CMK (cell line): ENCODE measurements around the gene POLR1D.

ENCODE experiments used
- DNase-seq: peaks from one replicate; pipeline ENCODE4 v3.0.0-alpha.2; 2010; ENCODE audit warnings: low read depth

The POLR1D gene, protein sequence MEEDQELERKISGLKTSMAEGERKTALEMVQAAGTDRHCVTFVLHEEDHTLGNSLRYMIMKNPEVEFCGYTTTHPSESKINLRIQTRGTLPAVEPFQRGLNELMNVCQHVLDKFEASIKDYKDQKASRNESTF

DNA sequence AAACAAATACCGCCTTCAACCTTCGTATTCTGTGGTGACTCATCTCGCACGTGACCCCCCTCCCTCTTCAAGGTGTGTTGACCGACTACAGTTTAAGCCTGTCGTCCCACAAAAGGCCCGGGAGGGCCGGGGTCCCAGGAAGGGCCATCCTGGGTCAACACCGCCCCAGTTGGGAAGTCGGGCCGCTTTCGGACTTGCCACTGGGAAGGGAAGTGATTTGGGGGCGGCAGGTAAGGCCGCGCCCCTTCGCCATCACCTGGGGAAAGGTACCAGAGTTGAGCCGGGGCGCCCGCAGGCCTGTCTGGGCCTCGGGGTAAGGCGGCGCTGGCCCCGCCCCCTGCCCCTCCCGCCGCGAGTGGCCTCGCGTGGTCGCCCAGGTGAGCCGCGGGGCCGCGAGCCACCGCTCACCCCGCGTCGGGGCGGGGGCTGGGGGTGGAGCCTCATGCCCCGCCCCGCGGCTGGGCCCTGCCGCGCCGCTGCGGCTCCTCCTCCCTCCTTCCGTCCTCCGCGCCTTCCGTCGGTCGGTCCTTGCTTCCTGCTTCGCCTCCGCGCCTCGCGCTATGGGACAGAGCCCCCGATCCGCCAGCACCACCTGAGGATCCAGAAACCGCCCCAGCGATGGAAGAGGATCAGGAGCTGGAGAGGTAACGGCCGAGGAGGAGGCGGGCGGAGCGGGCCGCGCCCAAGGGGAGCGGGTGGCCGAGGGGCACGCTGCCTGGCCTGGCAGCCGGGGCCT lies at the start of gene POLR1D:
Gene POLR1D (plus strand): TSS at position 527 of the 736 bp plus-strand sequence. CDS start 92 bp downstream, at position 619.
- DNase-seq = no peak

DNA sequence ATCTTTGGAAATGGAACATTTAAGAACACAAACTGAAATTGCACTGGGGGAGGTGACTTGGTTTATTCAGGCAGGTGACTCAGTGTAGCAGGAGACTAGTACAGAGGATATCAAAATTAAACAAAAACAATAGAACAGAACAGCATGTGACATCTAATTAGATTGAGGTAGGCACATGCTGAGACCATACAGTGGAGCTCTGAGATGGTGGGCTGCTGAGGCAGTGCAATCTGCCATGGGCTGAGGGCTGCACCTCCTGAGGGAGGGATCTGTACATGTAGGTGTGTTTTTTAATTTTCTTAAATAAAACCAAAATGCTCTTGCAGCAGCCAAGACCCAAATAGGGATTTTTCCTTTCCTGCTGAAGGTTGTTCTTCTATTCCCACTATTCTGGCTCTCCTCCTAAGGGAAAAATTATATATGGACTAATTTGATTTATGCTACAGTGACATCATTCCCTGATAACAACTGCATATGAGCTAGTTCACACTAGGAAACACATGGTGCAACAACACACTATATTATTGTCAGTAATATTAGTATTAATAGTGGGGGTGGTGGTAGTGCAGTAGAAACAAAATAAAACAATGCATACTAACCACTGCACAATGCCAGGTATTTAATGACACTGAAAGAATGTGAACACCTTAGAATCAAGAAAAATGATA lies 49.3 kb upstream of the POLR1D start:
- no peak for DNase-seq

DNA sequence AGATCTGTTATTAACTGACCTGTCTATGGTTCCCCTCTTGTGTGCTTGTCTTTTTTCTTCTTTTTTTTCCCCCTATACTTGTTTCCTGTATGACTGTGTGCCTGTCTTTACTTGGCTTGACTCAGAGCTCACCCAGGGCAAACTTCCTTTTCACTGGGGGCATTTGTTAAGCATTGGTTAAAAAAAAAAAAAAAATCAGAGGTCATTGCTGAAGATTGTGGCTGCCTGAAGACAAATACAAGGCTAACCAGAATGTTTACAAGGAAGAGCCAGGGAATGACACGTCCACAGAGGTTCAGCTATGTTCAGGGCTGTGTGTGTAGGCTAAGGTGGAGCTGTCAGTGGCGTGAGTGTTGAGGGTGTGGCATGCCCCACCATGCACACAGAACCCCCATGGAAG lies 48.4 kb upstream of the POLR1D start:
- no peak for DNase-seq

DNA sequence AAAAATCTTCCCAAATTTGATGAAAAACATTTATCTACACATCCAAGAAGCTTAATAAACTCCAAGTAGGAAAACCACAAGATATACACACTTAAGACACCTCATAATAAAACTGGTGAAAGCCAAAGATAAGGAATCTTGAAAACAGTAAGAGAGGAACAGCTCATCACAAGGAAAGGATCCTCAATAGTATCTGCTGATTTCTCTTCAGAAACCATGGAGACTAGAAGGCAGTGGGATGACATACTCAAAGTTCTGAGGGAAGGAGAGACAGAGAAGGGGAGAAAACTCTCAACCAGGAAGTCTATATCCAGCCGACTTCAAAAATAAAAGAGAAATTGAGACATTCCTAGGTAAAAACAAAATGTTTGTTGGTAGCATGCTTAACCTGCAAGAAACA lies 47.0 kb upstream of the POLR1D start:
- DNase-seq = no peak

DNA sequence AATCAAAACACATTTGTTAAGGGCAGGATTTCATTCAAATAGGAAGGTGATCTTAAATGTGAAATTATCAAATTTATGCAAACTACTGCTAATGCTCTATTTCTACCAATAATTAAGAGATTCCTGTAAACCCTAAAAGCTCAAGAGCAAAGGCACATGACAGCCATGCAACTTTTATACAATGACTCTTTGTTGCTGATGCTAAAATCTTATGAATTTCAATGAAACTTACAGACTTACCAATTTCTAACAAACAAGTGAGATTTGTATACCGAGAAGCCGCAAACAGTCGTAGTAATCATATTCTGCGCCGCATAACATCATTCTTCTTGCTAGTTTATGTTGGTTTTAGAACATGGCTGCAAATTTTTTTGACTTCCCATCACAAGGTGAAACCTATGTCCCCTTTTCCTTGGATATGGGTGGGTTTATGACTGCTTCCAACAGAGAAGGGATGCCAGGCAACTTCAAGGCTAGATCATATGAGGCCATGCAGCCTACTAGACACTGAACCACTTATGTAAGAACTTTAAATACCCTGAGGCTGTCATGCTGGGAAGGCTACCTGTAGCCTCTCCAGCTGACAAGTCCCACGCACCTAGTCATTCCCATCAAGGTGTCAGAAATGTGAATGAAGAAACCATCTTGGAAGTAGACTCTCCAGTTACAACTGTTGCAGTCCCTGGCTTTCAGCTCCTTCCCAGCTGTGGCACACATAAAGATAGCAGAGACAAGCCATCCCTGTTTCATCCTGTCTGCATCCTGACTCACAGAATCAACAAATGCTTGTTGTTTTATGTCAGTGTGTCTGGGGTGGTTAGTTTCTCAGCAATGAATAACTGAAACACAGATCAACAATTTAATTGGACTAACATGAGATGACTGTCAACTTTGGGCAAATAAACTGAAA lies 43.3 kb upstream of the POLR1D start:
- DNase-seq = no peak

DNA sequence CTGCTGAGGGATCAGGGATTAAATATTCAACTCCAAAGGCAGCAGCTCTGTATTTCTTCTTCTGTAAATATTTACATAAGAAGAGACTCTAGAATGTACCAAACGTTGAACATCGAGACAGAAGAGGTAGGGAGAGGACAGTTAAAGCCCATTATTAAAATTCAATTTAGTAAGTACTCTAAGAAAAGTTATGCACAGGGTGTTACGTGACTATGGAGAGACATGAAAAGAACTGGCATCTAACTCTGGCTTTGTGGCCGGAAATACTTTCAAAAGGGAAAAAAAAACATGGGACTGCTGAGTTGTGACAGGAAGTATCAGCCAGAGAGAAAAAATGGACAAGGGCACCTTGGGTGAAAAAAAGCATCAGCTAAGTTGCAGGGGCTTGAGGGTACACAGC lies 38.0 kb upstream of the POLR1D start:
- DNase-seq = no peak

DNA sequence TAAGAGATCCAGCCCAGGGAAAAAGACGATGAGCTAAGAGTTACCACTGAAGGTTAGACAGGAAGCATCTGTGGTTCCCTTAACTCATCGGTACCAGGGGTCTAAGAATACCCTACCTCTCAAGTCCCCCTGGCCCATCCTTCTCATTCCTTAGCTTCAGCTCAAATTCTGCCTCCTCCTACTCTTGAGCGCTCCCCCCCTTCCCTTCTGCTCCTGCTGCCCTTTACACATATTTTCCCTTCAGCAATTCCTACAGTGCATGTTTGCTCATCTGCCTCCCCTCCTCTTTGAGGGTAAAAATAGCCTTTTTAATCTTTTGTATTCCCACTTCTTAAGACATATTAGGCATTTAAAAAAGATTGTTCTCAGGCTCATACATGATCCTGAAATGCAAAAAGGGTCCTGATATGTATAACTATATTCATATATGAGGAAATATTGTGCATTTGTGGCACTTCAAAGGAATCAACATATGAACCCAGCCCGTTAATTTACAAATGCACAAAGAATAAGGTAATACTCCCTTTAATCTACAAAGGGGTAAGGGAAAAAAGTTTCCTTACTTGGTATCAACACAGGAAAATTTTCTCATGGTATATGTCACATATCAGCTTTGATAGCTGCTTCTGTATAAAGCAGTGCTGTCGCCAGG lies 34.5 kb upstream of the POLR1D start:
- DNase-seq = no peak

DNA sequence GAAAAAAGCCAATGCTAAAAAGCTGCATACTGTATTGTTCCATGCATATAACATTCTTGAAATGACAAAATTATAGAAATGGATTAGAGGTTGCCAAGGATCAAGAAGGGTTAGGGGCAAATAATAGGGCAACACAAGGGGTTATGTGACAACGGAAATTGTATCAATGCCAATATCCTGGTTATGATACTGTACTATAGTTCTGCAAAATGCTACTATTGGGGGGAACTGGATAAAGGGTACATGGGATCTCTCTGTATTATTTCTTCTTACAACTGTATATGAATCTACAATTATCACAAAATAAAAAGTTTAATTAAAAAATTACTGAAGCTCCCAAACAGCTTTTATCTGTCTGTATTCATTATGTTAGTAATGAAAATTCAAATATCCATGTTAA lies 33.3 kb upstream of the POLR1D start:
- DNase-seq = no peak

DNA sequence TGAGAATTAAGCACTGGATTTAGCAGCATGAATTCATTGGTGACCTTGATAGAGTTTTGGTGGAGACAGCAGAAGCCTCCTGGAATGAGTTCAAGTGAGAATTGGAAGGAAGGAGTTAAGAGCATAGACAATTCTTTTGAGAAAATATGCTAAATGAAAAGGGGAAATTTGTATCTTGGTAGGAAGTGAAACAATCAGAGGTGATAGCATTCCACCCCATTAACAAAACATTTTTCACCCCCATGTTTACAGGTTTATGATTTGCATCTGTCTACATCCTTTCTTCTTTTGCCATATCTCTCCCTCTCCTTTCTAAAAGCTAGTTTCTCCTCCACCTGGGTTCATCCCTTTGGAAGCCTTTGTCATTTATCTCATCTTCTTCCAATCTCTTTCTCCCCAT lies 28.8 kb upstream of the POLR1D start:
- no peak for DNase-seq

DNA sequence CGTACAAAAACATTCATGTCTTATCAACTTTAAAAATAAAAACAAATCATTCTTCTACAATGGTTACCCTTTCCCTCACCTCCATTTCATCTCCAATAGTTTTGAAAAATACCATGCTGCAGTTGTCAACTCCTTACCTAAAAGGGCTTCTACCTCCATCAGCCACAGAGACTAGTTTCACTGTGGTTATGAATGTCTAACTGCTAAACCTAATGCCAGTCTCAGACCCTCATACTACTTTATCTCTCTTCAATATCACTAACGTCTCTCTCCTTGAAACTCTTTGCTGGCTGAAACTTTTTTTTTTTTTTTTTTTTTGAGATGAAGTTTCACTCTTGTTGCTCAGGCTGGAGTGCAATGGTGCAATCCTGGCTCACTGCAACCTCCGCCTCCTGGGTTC lies 28.4 kb upstream of the POLR1D start:
- no peak for DNase-seq

DNA sequence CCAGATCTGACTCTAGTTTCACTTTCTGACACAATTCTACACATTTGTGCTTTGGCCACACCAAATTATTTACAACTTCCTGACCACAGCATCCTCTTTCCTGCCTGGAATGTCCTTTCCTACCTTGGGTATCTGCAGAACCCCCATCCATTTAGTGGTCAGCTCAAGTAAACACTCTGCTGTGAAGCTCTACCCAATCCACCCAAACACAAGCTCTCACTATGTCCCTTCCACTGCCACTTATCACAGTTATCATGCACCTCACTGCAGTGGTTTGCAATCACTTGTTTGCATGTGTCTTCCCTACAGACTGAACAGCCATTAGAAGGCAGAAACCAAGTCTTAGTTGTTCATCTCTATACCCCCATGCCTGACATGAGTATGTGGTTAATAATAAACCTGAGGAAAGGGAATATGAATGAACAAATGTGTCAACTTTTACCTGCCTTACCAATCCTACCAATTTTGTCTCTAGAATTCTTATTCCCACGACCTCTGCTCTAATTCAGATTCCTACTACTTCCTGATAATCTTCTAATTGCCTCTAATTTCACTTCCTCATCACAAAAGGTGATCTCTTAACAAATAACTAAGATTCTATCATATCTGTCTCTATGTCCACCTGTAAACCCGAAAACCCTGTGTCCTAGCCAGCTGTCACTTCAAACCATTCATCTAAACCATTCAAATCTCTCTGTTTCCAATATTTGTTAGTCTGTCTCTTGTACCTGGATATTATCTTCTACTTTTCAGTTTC lies 26.5 kb upstream of the POLR1D start:
- no peak for DNase-seq

DNA sequence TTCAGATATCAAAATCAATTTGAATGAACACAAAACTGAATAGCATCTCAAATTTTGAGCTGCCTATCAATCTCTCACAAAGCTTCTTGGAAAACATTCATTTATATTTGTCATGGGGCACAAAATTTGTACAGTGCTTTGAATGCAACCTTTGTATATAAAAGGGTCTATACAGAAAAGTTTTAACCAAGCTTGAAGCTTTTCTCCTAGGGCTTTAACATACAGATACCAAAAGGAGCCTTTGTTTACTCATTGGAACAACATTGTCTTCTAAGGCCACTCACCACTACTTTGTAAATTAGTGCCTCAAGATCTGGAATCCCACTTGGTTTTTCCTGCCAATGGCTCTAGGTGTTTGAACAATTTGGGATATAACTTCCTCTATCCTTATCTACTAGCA lies 22.6 kb upstream of the POLR1D start:
- no peak for DNase-seq

DNA sequence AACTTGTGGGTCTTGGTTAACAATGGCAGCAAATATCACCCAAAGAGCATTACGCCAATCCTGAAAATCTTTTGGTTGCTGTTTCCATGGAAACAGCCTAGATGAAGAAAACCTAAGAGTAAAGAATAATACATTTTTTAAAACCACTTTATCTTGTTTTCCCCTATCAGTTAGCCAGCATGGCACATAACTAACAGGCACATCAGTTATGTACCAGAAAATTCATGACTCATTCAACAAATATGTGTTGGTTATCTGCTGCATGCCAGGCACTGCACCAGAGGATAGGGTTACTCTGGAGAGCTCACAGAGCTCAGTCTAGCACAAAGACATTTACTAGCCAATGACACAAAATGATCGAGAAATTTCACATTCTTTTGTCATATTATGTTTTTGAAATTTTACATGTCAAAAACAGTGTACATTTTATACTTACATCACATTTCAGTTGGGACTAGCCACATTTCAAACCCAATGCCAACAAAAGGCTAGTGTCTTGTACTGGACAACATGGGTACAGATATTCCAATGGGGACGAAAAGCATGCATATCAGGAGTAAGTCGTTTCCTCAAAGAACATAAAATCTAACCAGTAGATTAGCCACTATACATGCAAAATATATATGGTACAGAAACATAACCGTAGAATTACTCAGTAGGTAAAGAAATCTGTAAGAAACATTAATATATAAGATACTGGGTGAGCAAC lies 21.7 kb upstream of the POLR1D start:
- no peak for DNase-seq

DNA sequence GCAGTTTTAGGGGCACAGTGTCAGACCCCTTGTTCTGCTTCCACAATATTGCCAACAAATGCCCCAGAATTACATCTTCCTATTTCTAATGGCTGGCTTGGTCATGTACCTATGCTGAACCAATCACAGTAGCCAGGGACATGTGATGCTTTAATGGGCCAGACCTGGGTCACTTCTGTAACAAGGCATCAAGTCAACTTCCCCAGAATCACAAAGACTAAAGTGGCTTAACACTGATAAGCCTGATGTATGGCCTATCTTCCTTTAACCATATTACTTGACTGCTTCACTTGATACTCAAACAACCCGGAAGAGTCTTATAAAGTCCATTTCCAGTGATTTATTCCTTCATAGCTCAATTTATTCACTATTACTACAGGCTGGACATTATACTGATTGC lies 21.0 kb upstream of the POLR1D start:
- DNase-seq = no peak

DNA sequence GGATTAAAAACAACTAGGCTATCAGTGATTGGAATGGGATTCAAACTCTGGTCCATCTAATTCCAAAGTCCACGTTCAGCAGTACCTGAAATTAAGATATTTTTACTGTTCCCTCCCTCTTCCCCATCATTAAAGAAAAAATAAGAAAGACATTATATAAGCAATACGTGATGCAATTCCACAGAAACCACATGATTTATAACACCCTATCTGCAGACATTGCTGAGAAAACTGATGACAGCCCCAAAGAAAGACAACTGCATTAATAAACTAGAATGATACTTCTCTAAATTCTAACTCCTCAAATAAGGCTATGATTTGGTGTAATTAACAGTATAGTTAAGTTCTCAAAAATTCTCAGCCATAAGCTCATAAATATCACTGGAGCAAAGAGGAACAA lies 20.5 kb upstream of the POLR1D start:
- no peak for DNase-seq

DNA sequence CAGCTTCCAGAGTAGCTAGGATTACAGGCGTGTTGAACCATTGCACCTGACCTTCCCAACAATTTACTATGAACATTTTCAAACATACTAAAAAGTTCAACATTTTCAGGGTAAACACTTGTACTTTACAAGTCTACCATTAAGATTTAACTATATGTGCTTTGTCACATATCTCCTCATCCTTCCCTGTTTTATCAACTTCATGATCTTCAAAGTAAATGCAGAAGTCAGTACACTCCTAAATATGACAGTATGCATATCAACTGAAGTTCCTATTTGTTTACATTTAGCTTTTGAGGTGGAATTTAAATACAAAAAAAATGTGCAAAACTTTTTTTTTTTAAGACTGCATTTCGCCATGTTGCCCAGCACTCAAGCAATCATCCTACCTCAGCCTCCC lies 19.9 kb upstream of the POLR1D start:
- DNase-seq = no peak

DNA sequence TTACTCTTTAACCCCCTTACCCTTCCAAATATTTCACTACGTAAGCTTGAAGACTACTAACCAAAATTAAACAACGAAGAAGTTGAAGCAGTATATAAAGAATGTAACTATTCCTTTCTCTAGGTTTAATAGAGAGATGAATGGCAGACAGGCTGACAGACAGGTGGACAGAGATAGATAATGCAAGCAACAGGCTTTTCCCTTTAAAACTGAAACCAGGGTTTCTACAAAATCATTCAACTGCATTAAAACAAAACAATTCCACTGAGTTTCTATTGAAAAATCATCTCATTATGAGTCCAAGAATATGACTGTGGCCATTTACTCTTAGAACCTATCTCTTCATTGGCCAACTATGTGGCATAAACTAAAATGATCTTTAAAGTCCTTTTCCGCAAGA lies 16.6 kb upstream of the POLR1D start:
- no peak for DNase-seq

DNA sequence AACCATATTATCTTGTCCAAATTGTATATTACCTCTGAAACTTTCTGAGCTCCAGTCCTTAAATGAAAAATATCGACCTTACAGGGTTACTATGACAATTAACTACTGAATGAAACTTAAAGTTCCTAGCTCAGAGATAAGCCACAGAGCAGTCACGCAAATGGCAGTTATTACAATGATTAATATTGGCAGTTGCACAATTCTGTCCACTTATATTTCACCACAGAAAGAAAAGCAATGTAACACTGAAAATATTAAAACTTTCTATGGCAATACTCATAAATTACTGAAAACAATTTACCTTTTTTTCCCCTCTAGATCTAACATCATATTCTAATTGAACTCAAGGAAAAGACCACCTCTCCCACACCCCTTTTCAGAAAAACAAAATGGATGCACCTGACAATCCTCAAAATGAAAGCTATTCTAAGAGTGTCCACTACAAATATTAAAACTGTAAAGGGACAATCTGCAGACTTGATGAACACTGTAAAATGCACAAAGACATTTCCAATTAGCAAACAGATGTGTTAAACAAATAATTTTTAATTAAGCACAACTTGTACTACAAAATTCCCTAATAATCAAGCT lies 16.0 kb upstream of the POLR1D start:
- no peak for DNase-seq

DNA sequence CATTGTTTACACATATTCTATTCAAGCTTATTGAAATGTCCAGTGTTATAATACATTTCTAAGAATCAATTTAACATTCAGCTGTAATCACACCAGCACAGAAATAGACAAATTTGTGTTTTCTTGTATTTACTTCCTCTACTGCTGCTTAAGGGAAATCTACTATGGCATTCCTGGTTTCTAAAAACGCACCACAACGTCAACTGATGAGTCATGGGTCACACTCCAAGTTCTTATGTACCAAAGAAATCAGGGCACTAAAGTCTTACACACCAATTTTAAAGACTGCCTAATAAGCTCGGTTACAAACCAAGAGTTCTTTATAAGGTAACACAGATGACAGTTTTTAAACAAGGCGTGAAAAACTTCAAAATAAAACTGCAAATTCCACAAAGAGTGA lies 14.6 kb upstream of the POLR1D start:
- DNase-seq = no peak

DNA sequence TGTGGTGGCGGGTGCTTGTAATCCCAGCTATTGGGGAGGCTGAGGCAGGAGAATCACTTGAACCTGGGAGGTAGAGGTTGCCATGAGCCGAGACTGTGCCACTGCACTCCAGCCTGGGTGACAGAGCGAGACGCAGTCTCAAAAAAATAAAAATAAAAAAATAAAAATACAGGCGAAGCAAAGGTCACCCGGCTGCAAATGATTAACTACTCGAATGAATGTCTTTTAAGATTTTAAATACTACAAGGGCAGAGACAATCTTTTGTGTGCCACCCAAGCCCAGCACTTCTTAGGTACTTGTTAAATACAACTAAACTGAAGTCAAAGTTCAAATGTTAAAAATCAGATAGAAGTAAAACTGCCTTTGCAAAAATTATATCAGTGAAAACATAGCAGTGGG lies 8.1 kb upstream of the POLR1D start:
- DNase-seq = no peak
